NCI-H748 (cell line): ENCODE data around the gene C5orf24.

Experiments used
- DNase-seq: peaks from one replicate; lab custom pipeline; 2025; ENCODE audit not compliant: unreplicated experiment; lab: John Stamatoyannopoulos, UW

The C5orf24 gene

DNA sequence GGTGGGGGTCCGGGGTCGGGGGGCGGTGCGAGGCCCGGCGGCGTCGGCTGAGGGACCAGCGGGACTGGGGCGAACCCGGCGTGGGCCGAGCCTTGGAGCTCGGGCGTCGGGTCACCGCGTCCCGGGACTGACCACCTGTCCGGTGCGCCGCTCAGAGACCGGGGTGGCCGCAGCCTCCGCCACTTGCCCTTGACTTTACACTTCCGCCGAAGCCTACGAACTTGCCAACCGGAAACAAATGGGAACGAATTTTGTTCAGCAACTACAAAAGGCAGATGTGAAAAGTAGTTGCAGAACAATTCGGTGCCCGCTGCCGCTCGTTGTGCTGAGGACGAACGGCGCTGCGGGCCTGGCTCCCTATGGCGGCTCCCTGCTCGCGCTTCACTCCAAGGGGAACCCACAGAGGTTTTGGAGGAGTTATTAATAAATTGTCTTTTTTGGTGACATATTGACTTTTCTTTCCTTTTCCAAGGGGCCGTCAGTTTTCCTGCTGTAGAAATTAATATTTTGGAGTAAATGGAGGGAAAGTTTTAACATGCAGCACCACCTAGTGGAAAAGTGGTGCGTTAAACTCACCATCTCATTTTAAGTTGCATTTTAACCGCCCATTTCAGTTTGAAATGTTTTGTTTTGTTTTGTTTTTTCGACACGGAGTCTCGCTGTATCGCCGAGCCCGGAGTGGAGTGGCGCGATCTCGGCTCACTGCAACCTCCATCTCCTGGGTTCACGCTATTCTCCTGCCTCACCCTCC lies 59.7 kb downstream of the C5orf24 start:
- peak; percentile 81 for DNase-seq

DNA sequence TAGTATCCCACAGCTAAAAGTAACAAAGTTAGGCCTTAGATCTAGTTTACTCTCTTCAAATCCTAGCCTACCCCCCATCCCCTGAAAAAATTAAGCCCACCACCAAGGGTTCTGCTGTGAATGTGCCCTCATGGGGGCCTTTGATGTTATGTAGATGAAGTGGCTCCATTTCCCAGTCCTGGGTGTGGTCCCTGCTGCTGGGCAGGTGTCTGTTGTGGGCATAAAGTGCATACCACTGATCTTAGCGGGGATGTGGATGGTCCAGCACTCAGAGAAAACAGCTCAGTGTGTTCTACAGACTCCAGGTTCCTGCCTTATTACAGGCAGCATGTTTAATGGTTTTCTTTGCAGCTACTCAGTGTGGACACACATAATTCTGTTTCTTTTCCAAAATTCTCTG lies 61.0 kb downstream of the C5orf24 start:
- peak; percentile 25 for DNase-seq
